Activated gamma-delta T cell treated with Interleukin-2 at 50 U/mL for 16 hours (primary cell): ENCODE data around the gene STK11.

Experiments
- DNase-seq: peaks from one replicate; pipeline ENCODE4 v3.0.0-alpha.2; 2020

STK11 gene

DNA sequence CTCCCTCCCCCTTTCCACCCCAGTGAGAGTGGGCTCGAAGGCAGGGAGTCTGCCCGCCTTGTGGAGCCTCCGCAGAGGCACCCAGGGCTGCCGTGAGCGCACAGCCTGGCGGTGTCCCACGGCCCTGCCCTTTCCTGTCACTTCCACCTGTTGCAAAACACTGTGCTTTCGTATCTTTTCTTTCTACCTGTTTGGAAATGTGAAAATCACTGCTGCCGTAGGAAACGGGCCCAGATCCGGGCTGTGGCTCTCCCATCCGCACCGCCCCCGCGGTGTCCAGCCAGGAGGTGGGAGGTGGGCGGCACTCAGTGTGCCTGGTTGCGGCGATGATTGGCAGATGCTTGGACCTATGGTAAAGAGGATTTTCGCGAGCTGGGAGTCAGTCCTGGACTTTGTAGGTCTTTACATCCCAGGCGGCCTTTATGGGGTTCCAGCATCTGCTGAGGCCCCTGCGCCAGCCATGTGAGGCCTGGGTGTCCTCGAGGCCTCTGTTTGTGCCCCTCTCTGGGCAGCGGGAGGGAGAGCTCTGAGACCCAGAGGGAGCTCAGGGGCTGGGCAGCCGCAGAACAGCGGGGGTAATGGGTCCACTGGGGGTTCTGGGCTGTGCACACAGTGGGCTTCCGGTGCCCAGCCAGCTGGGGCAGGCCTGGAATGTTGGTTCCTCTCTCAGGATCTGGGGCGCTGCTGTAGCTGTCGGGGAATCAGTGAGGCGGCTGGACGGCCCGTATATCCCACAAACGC lies 6.1 kb downstream of the STK11 start:
- no peak for DNase-seq

DNA sequence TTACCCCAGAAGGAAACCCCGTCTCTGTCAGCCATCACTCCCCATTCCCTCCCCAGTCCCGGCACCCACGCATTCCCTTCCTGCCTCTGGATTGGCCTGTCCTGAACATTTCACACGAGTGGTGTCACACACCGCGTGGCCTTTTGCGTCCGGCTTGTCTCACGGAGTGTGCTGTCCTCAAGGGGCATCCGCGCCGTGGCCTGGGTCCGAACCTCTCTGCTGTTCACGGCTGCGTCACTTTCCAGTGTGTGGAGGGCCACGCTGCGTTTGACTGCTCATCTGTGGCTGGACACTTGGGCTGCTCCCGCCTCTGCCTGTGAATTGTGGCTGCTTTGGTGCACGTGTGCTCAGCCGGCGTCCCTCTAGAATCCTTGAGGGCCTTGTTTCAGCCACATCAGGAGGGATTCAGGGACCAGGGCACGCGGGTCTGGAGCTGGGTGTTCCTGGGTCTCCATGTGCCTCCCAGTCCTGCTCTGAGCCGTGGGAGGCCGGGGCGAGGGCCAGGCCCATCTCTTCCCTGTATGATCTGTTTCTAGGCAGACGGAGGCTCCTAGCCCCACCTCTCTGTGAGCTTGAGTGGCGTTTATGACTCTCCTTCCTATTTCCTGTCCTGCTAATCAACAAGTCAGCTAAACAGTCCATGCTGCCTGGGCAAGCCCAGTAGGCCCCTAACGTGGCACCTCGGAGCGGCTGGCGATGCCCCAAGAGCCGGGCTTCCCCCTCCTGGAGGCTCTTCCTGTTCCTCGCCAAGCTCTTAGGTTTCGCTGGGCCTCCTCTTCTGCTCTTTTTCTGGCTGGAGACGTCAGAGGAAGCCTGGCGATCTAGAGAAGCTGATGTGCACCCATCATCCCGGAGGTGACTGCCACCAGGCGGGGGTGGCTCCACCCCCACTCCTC lies 8.1 kb downstream of the STK11 start:
- no peak for DNase-seq

- DNase-seq = no peak
Measured at GRCh38 chr19:1214299-1214861, 8.8 kb downstream of the STK11 start.

GRCh38 chr19:1214862-1215731 lies 9.5 kb downstream of the STK11 start:
- no peak for DNase-seq

DNA sequence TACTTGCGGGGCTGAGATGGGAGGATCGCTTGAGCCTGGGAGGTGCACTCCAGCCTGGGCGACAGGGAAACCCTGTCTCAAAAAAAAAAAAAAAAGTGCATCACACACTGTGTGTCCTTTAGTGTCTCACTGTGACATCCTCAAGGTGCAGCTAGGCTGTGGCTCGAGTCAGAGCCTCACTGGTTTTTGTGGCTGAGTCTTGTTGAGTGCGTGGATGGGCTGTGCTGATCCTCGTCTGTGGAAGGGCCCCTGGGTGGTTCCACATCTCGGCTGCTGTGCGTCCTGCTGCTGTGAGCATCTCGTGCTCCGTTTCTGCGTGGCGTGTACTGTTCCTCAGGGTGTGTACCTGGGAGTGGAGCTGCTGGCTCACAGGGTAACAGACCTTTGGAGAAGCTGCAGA lies 11.2 kb downstream of the STK11 start:
- DNase-seq = no peak

GRCh38 chr19:1217366-1217765 lies 11.8 kb downstream of the STK11 start:
- DNase-seq = no peak

DNA sequence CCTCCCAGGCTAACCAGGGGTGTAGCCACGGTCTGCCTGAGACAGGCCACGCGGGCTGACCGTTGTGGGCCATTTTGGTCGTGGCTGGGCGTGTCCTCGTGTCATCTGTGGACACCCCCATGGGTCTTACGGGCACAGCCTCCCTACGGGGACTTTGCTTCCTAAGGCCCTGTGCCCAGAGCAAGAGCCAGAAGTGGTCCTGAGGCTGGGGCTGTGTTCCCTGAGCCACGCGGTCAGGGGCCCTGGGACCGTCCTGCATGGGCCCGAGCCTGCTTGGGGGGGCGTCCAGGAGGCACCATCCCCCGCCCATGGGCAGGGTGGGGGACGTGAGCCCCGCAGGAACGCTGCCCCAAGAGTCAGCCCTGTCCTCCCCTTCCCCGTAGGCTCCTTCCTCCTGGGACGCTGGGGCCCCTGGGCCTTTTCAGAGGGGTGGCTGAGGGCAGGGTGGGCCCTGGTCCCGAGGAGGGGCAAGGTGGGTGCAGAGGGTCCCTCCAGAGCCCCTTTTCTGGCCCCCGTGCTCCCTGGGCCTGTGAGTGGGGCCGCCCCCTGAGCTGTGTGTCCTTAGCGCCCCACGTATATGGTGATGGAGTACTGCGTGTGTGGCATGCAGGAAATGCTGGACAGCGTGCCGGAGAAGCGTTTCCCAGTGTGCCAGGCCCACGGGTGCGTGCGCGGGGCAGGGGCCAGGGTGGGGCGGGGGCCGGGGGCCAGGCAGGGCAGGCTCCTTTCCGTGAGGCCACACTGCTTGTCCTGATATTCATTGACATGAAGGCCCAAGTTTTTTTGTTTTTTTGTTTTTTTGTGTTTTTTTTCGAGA lies 13.4 kb downstream of the STK11 start:
- no peak for DNase-seq

DNA sequence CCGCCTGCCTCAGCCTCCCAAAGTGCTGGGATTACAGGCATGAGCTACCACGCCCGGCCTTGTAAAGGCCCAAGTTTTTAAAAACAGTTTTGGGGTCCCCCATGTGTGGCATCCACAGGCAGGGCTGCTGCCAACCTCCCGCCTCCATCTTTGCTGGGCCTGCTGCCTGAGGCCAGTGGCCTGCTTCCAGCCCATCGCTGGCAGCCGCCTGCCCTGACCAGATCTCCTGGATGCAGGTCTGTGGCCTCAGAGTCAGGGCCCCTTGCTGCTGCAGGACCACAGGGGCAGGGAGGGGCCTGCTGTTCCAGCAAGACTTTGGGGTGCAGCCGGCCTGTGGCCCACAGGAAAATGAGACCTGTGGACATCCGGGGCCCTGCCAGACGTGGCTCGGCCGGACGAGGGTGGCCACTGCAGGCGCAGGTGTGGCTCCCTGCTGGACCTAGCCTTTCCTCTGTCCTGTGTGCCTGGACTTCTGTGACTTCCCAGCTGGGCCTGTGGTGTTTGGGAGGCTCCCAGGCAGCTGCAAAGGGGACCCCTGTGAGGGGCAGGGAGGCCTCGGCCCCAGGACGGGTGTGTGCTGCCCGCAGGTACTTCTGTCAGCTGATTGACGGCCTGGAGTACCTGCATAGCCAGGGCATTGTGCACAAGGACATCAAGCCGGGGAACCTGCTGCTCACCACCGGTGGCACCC lies 14.4 kb downstream of the STK11 start:
- DNase-seq = no peak

- no peak for DNase-seq
Measured at GRCh38 chr19:1220477-1220930, 14.9 kb downstream of the STK11 start.

- DNase-seq = no peak
Measured at GRCh38 chr19:1220976-1221903, 15.7 kb downstream of the STK11 start.

GRCh38 chr19:1221904-1222255 lies 16.3 kb downstream of the STK11 start:
- no peak for DNase-seq

DNA sequence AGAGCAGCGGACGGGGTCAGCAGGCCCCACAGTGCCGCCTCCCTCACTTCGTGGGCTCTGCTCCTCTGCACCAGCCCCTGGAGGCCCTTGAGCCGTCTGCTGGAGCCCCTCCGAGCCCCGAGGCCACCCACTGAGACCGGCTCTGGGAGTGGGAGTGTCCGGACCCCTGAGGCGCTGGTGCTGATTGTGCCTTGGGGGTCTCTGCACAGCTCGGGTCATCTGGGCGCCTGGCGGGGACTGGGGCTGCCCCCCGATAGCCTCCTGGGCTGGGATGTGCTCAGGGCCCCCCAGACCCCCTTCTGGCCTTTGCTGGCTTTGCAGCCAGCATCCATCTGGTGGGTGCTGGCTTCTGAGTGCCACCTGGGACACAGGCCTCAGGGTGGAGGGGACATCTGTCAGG lies 16.8 kb downstream of the STK11 start:
- no peak for DNase-seq

DNA sequence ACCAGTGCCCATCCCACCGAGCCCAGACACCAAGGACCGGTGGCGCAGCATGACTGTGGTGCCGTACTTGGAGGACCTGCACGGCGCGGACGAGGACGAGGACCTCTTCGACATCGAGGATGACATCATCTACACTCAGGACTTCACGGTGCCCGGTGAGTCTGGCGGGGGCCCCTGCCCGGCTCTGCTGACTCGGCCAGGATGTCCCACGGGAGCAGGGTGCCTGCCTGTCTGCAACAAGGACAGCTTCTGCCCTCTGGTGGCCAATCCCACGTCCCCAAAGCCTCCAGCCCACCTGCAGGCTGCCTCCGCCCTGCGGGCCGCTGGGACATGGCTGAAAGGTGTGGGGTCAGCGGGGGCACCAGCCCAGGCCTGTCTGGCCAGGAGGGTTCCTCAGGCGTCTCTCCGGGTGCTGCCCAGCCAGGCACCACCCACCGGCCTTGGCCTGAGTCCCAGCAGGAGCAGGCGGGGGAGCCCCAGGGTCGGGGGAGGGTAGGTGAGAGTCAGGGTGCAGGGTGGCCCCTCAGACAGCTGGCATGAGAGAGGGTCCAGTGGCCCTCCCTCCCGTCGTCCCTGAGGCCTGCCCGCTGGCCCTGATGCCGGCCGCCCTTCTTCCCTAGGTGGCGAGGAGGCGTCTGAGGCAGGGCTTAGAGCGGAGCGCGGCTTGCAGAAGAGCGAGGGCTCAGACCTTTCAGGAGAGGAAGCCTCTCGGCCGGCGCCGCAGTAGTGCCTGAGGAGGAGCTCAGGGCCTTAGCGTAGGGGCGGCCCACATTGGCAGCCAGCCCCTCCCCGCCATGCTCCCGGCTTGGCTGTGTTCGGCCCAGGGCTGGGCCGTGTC lies 17.7 kb downstream of the STK11 start:
- DNase-seq = no peak

GRCh38 chr19:1224047-1224825 lies 18.7 kb downstream of the STK11 start:
- no peak for DNase-seq

GRCh38 chr19:1224847-1225246 lies 19.3 kb downstream of the STK11 start:
- DNase-seq = no peak

DNA sequence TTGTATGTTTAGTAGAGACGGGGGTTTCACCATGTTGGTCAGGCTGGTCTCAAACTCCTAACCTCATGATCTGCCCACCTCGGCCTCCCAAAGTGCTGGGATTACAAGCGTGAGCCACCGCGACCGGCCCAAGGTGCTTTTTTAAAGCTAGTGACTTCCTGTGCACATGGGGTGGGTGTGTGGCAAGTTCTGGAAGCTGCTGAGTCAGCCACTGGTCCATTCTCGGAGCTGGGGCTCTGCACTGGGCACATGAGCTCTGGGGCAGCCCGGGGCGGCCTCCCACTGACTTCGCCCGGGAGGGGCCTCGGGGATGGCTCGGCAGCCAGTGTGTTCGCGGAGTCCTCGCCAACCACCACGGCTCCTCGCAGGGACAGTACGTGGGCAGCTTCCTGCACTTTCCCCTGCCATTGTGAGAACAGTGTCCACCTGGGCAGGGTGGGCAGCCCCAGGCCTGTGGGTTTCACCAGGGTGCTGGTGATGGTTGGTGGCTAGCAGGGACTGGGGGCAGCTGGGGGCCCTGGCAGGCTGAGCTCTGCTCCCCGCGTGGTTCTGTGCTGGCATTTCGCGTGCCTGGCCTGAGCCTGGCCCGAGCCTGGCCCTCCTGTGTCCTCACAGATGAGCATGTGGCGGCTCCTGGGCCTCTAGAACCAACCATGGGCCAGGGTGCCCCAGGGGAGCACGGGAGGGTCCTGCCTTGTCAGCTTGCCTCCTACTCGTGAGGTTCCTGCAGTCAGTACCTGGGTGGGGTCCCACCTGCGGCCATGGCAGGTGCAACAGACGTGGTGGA lies 20.1 kb downstream of the STK11 start:
- DNase-seq = no peak

- no peak for DNase-seq
Measured at GRCh38 chr19:1226227-1226518, 20.6 kb downstream of the STK11 start.
